Cardiac fibroblast (primary cell): ENCODE measurements around the gene MEGF10.
A peak's percentile ranks its signal among the peaks of the same experiment; 100 is the strongest.

Experiments
- DNase-seq, 2 donors: peaks; one replicate each; pipeline versions ENCODE4 v3.0.0 to v3.0.0-alpha.2; 2010; ENCODE audit warnings: low read depth in 2 of 2
- H3K4me3 ChIP-seq, 2 donors: replicated peaks in 1 of 2; 1 replicate in 1 of 2; 2 replicates in 1 of 2; pipeline ENCODE4 v1.5.1; 2011; ENCODE audit warnings: low read depth in 2 of 2, low read length in 2 of 2, mild to moderate bottlenecking in 2 of 2, moderate library complexity in 1 of 2
- CTCF ChIP-seq: IDR thresholded peaks from one replicate; pipeline ENCODE4 v1.5.1; 2011; ENCODE audit warnings: low read depth, mild to moderate bottlenecking, low read length, inconsistent platforms

Gene MEGF10

GRCh38 chr5:127428748-127429147 is 138.2 kb downstream of the MEGF10 start:
- no peak for TF ChIP-seq CTCF
- peak in 1 of 2 donors; percentile 33 for DNase-seq
- H3K4me3 ChIP-seq, result no peak overlapping the region

- DNase-seq, result no peak
- TF ChIP-seq CTCF, result no peak
- H3K4me3 ChIP-seq, result no peak overlapping the region
Measured at GRCh38 chr5:127429928-127430327, 139.3 kb downstream of the MEGF10 start.

GRCh38 chr5:127430627-127431026 is 140.0 kb downstream of the MEGF10 start:
- DNase-seq, result no peak
- TF ChIP-seq CTCF, result no peak

GRCh38 chr5:127431977-127432585 is 141.5 kb downstream of the MEGF10 start:
- H3K4me3 ChIP-seq, result no peak overlapping the region
- no peak for DNase-seq
- TF ChIP-seq CTCF, result no peak

More at GRCh38 chr5:127430627-127431026, 140.0 kb downstream of the MEGF10 start:
- H3K4me3 ChIP-seq, result no peak overlapping the region

GRCh38 chr5:127433526-127433925 is 142.9 kb downstream of the MEGF10 start:
- no peak for TF ChIP-seq CTCF
- DNase-seq, result no peak
- H3K4me3 ChIP-seq, result no peak overlapping the region

GRCh38 chr5:127434588-127434987 is 144.0 kb downstream of the MEGF10 start:
- H3K4me3 ChIP-seq, result no peak overlapping the region
- no peak for DNase-seq
- TF ChIP-seq CTCF, result no peak

- no peak for TF ChIP-seq CTCF
- no peak overlapping the region for H3K4me3 ChIP-seq
- no peak for DNase-seq
Measured at GRCh38 chr5:127435821-127436220, 145.2 kb downstream of the MEGF10 start.
